Mucosa of descending colon (tissue), 3 donors: ENCODE measurements around the gene CMSS1. TPM values are rescaled to one million over a fixed set of nuclear protein-coding genes. Genes with fewer than 3 reads are reported as not detected.

Experiments used
- ATAC-seq: fragments of 200-7000 bp; cut with Tn5 transposase; one replicate; pipeline ENCODE4 v1.9.1; 2020; ENCODE audit warnings: mild to moderate bottlenecking, moderate library complexity
- DNase-seq, 3 donors: peaks; one replicate each; pipeline ENCODE4 v3.0.0-alpha.2; 2020
- H3K36me3 ChIP-seq: fragments of 200-600 bp; one replicate; pipeline ENCODE4 v1.8.0; 2021; ENCODE audit warnings: low read depth, mild to moderate bottlenecking
- H3K4me1 ChIP-seq: fragments of 200-600 bp; one replicate; pipeline ENCODE4 v1.8.0; 2021; ENCODE audit warnings: low read depth, mild to moderate bottlenecking
- H3K4me3 ChIP-seq: fragments of 200-600 bp; one replicate; pipeline ENCODE4 v1.8.0; 2021; ENCODE audit warnings: mild to moderate bottlenecking
- H3K9me3 ChIP-seq: fragments of 200-600 bp; one replicate; pipeline ENCODE4 v1.8.0; 2021; ENCODE audit warnings: mild to moderate bottlenecking
- intact Hi-C, 2 donors: fragments of 100-400 bp; cut with DNase I in 1 of 2; cut with micrococcal nuclease in 1 of 2; formaldehyde crosslinking; loops; one replicate each; pipeline versions ENCODE4 v1.11.0 to v1.11.1; 2022; cut with DNase I, micrococcal nuclease
- total RNA-seq, 3 donors: library from RNA; stranded (reverse); fragmentation: NEBNext Ultra II Directional in 2 of 3; extraction: Animal tissue kit (Norgen Biotek cat#: 25700) in 2 of 3; gene quantifications; one replicate each; pipeline versions ENCODE4 v1.2.1 to v1.2.4, GENCODE V29; 2021 to 2023
- TF ChIP-seq, protein P1 (sequence below): fragments of 200-600 bp; IDR thresholded peaks from one replicate; pipeline ENCODE4 v1.8.0; 2022; ENCODE audit warnings: antibody characterized with exemption, mild to moderate bottlenecking
- donor health status: DM: no; HTN: no; CAD: no; lungs with moderate emphysema.
- donor health status: DM: no; HTN: no; CAD: no.
- donor health status: DM: no; HTN: yes; CAD: no.

Gene CMSS1
- total RNA-seq, 3 donors from 2014 or later = 9.6 to 24.2 (median 13.8) TPM

DNA sequence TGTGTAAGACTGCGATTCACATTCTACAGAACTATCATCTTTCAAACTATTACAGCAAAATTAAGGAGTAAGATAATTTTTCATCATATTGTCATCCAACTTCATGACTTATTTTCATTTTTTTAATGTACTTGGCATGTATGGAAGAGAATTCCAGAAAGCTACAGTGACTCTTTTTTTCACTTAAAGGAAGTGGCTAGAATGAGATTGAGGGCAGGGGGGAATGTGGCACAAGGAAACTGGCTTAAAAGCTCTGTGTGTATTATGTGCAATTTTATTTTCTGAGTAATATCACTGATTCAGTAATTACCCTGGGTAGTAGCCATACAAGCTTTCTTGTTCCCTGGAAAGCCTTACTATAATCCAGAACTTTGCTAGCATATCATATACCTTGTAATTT is 202.1 kb downstream of the CMSS1 start:
- no peak for DNase-seq
- Histone ChIP-seq H3K36me3 (no peaks in the 10 kb centered on the region), H3K4me1 (no peaks in the 10 kb centered on the region), H3K4me3 (no peak overlapping the region), H3K9me3 (peaks cover 4% of the 10 kb centered on the region)
- intact Hi-C loops = no loop called here
- ATAC-seq = no peak
- TF ChIP-seq, protein P1, sequence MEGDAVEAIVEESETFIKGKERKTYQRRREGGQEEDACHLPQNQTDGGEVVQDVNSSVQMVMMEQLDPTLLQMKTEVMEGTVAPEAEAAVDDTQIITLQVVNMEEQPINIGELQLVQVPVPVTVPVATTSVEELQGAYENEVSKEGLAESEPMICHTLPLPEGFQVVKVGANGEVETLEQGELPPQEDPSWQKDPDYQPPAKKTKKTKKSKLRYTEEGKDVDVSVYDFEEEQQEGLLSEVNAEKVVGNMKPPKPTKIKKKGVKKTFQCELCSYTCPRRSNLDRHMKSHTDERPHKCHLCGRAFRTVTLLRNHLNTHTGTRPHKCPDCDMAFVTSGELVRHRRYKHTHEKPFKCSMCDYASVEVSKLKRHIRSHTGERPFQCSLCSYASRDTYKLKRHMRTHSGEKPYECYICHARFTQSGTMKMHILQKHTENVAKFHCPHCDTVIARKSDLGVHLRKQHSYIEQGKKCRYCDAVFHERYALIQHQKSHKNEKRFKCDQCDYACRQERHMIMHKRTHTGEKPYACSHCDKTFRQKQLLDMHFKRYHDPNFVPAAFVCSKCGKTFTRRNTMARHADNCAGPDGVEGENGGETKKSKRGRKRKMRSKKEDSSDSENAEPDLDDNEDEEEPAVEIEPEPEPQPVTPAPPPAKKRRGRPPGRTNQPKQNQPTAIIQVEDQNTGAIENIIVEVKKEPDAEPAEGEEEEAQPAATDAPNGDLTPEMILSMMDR = no peak

DNA sequence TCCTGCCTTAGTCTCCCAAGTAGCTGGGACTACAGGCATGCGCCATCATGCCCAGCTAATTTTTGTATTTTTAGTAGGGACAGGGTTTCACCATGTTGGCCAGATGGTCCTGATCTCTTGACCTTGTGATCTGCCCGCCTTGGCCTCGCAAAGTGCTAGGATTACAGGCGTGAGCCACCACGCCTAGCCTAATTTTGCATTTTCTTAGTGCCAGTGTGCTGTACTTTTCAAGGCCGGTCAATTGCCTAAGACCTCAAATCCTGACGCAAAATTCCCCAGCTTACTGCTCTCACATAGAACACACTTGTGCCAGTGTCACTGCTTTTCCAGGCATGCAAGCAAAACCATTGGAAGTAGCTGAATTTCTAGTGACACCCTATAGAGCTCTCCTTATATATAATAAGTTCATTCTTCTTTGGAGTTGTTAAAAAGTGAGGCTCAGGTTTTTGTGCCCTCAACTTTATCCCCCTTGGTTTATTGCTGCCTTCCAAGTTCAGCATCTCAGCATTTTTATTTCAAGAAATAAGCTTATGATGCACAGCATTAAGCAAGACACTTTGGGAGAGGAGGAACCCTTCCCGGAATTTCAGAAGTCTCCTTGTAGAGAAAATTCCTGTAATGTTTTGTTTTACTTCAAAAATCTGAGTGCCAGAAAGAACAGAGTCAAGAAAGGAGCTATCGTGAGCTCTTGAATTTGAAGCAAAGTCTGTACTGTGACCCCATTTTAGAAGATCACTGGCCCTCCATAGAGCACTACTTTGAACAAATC is 203.4 kb downstream of the CMSS1 start:
- Histone ChIP-seq H3K36me3 (no peaks in the 10 kb centered on the region), H3K4me1 (no peaks in the 10 kb centered on the region), H3K4me3 (no peak overlapping the region), H3K9me3 (no peaks in the 10 kb centered on the region)
- TF ChIP-seq, protein P1 = no peak
- intact Hi-C loops = no loop called here
- no peak for ATAC-seq
- no peak for DNase-seq

DNA sequence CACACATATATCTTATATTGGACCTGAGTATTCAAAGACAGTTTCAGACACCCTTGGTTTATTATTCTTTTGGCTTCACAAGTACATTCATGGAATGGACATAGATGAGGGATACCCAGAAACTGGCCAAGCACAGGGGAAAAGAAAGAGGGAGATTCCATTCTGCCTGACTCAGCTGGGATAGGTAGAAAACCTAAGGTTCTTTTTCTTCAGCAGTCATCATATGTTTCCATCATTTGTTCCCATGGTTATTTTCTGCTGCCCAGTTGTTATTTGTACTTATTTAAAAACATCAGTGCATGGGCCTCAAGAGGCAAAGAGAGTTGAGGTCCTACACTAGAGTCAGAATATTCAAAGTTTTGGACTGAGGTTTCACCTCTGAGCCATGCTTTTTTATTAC is 204.8 kb downstream of the CMSS1 start:
- no peaks in the 10 kb centered on the region for H3K36me3 ChIP-seq
- TF ChIP-seq, protein P1 = no peak
- intact Hi-C loops = no loop called here
- ATAC-seq (no peak), DNase-seq (no peak)
- no peak overlapping the region for H3K4me3 ChIP-seq
- H3K4me1 ChIP-seq = no peaks in the 10 kb centered on the region
- H3K9me3 ChIP-seq = no peaks in the 10 kb centered on the region

DNA sequence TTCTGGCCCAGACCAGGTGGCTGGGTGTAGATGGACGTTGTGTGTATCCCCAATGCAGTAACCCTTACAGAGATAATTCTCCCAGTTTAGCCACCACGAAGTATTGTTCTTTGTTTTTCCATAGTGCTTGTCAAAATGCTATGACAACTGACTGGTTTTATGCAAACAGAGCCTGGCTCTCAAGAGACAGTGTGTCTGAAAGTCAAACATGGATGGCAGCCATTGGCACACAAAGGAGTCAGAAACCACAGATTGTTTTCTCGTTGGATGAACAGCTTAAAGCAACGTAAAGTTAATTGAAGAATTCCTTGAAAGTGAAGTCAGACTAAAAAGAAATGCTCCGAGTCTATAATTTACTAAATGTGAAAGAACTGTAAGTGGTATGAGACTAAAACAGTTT is 205.5 kb downstream of the CMSS1 start:
- no peak for ATAC-seq
- TF ChIP-seq, protein P1 = no peak
- no peaks in the 10 kb centered on the region for H3K9me3 ChIP-seq
- H3K36me3 ChIP-seq = no peaks in the 10 kb centered on the region
- DNase-seq = no peak
- no peaks in the 10 kb centered on the region for H3K4me1 ChIP-seq
- intact Hi-C loops = no loop called here
- no peak overlapping the region for H3K4me3 ChIP-seq

DNA sequence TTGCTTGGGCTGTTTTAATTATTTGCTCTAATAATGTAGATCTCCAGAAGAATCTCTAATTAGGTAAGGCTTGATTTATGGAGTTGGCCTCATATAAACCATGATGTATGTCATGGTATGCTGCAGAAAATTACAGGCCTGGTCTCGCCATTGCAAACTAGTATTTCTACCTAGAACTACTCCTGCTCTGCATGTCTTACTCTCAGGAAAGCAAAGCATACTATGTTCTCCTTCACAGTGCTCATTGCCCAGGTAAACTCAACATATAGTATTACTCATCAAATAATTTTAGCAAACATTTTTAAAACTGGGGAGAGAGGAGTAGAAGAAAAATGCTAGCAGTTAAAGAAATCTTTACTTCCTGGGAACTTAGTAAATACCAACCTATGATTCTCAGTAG is 205.9 kb downstream of the CMSS1 start:
- ATAC-seq (no peak), DNase-seq (no peak)
- no peak overlapping the region for H3K4me3 ChIP-seq
- no peaks in the 10 kb centered on the region for H3K36me3 ChIP-seq
- TF ChIP-seq, protein P1 = no peak
- no peaks in the 10 kb centered on the region for H3K9me3 ChIP-seq
- intact Hi-C loops = no loop called here
- no peaks in the 10 kb centered on the region for H3K4me1 ChIP-seq
